Nephron (organoid): ENCODE measurements around the gene IL17C.

Source experiments
- H3K27ac Mint-ChIP-seq, 3 experiments: 2 replicates each; pipeline ENCODE4 v1.8.0; 2020; ENCODE audit warnings: mixed read lengths in 3 of 3, mild to moderate bottlenecking in 2 of 3, moderate library complexity in 1 of 3
- H3K27me3 Mint-ChIP-seq: 2 replicates; pipeline ENCODE4 v1.8.0; 2021; ENCODE audit warnings: low read depth, mild to moderate bottlenecking, moderate library complexity, mixed read lengths
- H3K36me3 Mint-ChIP-seq: 2 replicates; pipeline ENCODE4 v1.8.0; 2020; ENCODE audit warnings: low read depth, mixed read lengths
- H3K4me1 Mint-ChIP-seq: 2 replicates; pipeline ENCODE4 v1.8.0; 2020; ENCODE audit warnings: mixed read lengths
- H3K4me3 Mint-ChIP-seq, 3 experiments: 2 replicates each; pipeline ENCODE4 v1.8.0; 2020; ENCODE audit warnings: mild to moderate bottlenecking in 3 of 3, mixed read lengths in 3 of 3, moderate library complexity in 2 of 3
- H3K9me3 Mint-ChIP-seq: 2 replicates; pipeline ENCODE4 v1.8.0; 2020; ENCODE audit warnings: mixed read lengths
- TF ChIP-seq, protein P1 (sequence below), 3 experiments: fragments of 200-600 bp; sonication (generic); IDR thresholded peaks; one replicate each; pipeline ENCODE4 v1.5.0; 2021; ENCODE audit warnings: antibody characterized with exemption in 3 of 3; ENCODE audit not compliant: unreplicated experiment in 3 of 3

The IL17C gene

DNA sequence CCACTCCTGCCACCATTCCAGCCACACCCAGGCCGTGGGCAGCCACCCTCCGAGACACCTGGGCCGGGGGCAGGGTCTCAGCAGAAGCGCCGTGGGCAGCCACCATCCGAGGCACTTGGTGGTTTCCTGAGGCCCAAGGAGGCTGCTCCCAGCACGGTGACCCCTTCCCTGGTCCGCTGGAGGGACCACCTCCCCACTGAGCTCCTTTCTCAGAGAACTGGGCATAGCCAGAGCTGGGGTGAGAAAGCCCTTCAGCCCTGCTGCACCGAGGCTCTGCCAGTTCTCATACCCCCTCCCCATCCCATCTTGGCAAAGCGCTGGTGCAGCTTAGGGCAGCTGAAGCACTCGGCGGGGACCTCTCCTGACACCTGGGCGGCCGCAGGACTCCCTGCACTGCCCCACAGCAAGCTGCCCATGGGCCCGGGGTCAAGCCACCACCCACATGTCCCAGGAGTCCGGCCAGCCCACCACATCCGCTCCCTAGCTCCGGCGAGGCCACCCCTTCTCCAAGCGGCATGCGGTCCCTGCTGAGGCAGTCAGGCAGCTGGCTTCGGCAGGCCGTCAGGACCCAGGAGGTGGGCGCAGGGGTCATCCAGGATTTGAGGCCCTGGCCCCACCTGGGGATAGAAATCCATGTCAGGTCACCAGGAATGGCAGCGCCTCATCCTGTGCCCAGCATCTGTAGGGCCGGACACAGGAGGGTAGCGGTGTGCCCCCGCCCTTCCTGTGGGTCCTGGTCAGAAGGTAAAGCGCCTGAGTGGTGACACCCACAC, 13.8 kb downstream of the IL17C start:
- H3K9me3 Mint-ChIP-seq, result no peaks in the 10 kb centered on the region
- peak overlapping the region in 1 of 3 experiments; percentile 27 for H3K4me3 Mint-ChIP-seq
- TF ChIP-seq, protein P1, sequence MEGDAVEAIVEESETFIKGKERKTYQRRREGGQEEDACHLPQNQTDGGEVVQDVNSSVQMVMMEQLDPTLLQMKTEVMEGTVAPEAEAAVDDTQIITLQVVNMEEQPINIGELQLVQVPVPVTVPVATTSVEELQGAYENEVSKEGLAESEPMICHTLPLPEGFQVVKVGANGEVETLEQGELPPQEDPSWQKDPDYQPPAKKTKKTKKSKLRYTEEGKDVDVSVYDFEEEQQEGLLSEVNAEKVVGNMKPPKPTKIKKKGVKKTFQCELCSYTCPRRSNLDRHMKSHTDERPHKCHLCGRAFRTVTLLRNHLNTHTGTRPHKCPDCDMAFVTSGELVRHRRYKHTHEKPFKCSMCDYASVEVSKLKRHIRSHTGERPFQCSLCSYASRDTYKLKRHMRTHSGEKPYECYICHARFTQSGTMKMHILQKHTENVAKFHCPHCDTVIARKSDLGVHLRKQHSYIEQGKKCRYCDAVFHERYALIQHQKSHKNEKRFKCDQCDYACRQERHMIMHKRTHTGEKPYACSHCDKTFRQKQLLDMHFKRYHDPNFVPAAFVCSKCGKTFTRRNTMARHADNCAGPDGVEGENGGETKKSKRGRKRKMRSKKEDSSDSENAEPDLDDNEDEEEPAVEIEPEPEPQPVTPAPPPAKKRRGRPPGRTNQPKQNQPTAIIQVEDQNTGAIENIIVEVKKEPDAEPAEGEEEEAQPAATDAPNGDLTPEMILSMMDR (IDR thresholded peaks at IDR 0.05; ENCODE audit: unreplicated experiment in 3 of 3), result no peak
- peaks cover 6% of the 10 kb centered on the region for H3K4me1 Mint-ChIP-seq
- peaks cover 11% of the 10 kb centered on the region for H3K36me3 Mint-ChIP-seq
- H3K27me3 Mint-ChIP-seq, result no peaks in the 10 kb centered on the region
- no peak overlapping the region for H3K27ac Mint-ChIP-seq

DNA sequence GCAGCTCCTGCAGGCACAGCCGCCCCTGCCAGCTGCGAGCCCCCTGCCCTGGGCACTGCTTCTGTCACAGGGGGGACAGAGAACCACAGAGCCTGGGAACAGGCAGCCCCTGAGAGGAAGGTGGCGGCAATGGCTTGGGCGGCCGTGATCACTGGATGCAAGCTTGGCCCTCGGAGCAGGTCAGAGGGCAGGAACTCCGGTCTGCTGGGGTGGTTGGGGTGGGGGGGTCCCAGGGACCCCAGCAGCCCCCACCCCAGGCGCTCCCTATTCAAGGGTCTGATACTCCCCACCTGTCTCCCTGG, 14.3 kb downstream of the IL17C start:
- H3K9me3 Mint-ChIP-seq, result no peaks in the 10 kb centered on the region
- TF ChIP-seq, protein P1 (IDR thresholded peaks at IDR 0.05; ENCODE audit: unreplicated experiment in 3 of 3), result no peak
- no peak overlapping the region for H3K27ac Mint-ChIP-seq
- no peaks in the 10 kb centered on the region for H3K27me3 Mint-ChIP-seq
- H3K4me3 Mint-ChIP-seq, result no peak overlapping the region
- H3K4me1 Mint-ChIP-seq, result peaks cover 6% of the 10 kb centered on the region
- peaks cover 11% of the 10 kb centered on the region for H3K36me3 Mint-ChIP-seq

DNA sequence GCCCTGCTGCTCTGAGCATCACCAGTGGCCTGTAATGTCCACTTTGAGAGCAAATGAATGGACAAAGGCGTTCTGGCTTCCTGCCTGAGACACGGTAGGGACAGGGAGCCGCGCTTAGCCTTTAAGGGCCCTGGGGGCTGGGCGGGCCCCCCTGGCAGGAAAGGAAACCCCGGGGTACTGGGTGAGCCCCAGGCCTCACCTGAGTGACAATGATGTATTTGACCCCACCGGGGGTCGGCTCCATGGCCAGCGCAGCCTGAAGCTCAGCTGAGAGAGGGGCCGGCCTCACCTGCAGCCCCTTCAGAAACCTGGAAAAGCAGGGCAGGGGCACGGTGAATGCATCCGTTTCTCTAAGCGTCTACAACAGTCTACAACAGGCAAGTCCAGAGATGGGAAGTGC, 14.7 kb downstream of the IL17C start:
- Mint-ChIP-seq H3K9me3 (no peaks in the 10 kb centered on the region), H3K4me1 (peaks cover 6% of the 10 kb centered on the region), H3K4me3 (peak overlapping the region in 1 of 3 experiments; percentile 3), H3K27me3 (no peaks in the 10 kb centered on the region), H3K27ac (no peak overlapping the region), H3K36me3 (peaks cover 11% of the 10 kb centered on the region)
- TF ChIP-seq, protein P1 (IDR thresholded peaks at IDR 0.05; ENCODE audit: unreplicated experiment in 3 of 3), result no peak

GRCh38 chr16:88653596-88654362, 15.4 kb downstream of the IL17C start:
- peaks cover 11% of the 10 kb centered on the region for H3K36me3 Mint-ChIP-seq
- H3K9me3 Mint-ChIP-seq, result no peaks in the 10 kb centered on the region
- H3K4me1 Mint-ChIP-seq, result peaks cover 6% of the 10 kb centered on the region
- no peak overlapping the region for H3K27ac Mint-ChIP-seq
- no peaks in the 10 kb centered on the region for H3K27me3 Mint-ChIP-seq
- H3K4me3 Mint-ChIP-seq, result peak overlapping the region in 1 of 3 experiments; percentile 3
- TF ChIP-seq, protein P1 (IDR thresholded peaks at IDR 0.05; ENCODE audit: unreplicated experiment in 3 of 3), result no peak

GRCh38 chr16:88654363-88655052, 16.1 kb downstream of the IL17C start:
- Mint-ChIP-seq H3K4me3 (no peak overlapping the region), H3K4me1 (peaks cover under 1% of the 10 kb centered on the region), H3K27ac (no peak overlapping the region), H3K9me3 (no peaks in the 10 kb centered on the region), H3K36me3 (peaks cover 8% of the 10 kb centered on the region), H3K27me3 (no peaks in the 10 kb centered on the region)
- TF ChIP-seq, protein P1 (IDR thresholded peaks at IDR 0.05; ENCODE audit: unreplicated experiment in 3 of 3), result no peak
